ENCODE data around the gene NRXN3.

The NRXN3 gene

GRCh38 chr14:79044894-79045624, 874.9 kb downstream of the NRXN3 start:
- Mint-ChIP-seq H3K36me3 (ENCODE audit: low read depth) (no peaks in the 10 kb centered on the region), H3K27ac (no peak overlapping the region), H3K4me1 (ENCODE audit: low read depth) (peaks cover 6% of the 10 kb centered on the region), H3K4me3 (no peak overlapping the region), H3K27me3 (peaks cover 1% of the 10 kb centered on the region), H3K9me3 (peaks cover 15% of the 10 kb centered on the region)
- intact Hi-C loops (cut with micrococcal nuclease) = no loop called here

DNA sequence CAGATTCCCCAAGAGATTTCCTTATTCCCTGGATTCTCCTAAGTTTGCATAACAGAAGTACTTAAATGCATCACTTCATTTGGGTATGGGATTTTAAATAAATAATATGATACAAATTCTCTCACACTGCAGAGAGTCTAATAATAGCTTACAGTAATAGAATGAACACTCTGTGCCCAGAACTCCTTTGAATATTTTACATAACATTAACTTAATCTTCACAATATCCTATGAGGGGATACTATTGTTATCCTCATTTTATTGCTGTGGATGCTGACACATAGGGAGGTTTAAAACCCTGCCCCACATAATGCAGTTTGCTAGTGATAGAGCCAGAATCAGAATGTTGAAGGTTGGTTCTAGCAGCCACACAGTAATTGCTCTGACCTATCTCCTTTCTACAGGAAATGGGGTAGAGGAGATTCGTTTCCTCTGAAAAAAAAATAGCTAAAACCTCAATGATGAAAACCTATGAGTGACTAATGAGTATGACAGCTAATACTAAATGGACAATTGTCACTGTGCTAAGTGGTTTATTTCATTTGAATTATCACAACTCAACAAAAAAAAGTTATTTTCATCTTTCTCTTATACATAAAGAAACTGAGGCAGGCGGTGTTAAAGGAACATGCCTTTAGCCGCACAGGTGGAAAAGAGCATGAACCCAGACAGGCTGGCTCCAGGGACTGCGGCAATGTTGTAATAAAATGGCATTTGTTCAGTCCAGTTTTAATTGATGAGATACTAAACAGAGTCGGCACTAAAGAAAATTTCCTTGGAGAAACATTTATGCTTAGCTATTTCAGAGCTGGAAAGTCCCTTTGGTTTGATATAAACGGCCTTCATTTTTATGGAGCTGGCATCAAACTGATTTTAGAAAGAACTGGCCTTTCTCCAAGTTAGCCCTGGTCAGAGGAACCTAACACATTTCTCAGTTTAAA, 880.9 kb downstream of the NRXN3 start:
- H3K9me3 Mint-ChIP-seq = no peaks in the 10 kb centered on the region
- no peak overlapping the region for H3K4me3 Mint-ChIP-seq
- H3K27me3 Mint-ChIP-seq = peaks cover 5% of the 10 kb centered on the region
- intact Hi-C loops (cut with micrococcal nuclease) = no loop called here
- H3K36me3 Mint-ChIP-seq (ENCODE audit: low read depth) = no peaks in the 10 kb centered on the region
- H3K4me1 Mint-ChIP-seq (ENCODE audit: low read depth) = no peaks in the 10 kb centered on the region
- no peak overlapping the region for H3K27ac Mint-ChIP-seq

- H3K27me3 Mint-ChIP-seq = peaks cover 5% of the 10 kb centered on the region
- intact Hi-C loops (cut with micrococcal nuclease) = no loop called here
- no peak overlapping the region for H3K4me3 Mint-ChIP-seq
- no peak overlapping the region for H3K27ac Mint-ChIP-seq
- H3K9me3 Mint-ChIP-seq = no peaks in the 10 kb centered on the region
- H3K4me1 Mint-ChIP-seq (ENCODE audit: low read depth) = no peaks in the 10 kb centered on the region
- H3K36me3 Mint-ChIP-seq (ENCODE audit: low read depth) = no peaks in the 10 kb centered on the region
Observed at GRCh38 chr14:79051742-79052141, 881.6 kb downstream of the NRXN3 start.

DNA sequence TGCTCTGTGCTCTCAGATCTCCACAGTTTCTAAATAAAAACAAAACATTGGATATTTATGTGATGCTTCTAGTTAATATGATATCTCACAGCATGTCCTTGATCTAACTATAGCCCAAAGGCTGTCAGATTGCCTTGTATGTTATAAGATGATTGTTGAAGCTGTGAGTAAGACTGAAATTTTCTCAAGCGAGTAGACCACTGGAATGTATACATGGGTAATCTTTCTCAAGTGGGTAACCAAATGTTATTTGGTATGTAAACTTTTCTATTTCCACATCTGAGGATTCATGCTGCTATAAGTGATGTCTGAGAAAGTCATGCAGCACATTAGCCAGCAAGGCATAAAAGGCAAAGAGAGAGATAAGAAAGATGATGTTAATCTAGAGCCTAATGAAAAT, 886.7 kb downstream of the NRXN3 start:
- Mint-ChIP-seq H3K27ac (no peak overlapping the region), H3K4me1 (ENCODE audit: low read depth) (no peaks in the 10 kb centered on the region), H3K9me3 (peaks cover 17% of the 10 kb centered on the region), H3K36me3 (ENCODE audit: low read depth) (no peaks in the 10 kb centered on the region), H3K4me3 (no peak overlapping the region), H3K27me3 (peaks cover 19% of the 10 kb centered on the region)
- intact Hi-C loops (cut with micrococcal nuclease) = no loop called here

GRCh38 chr14:79057333-79057732, 887.2 kb downstream of the NRXN3 start:
- peaks cover 17% of the 10 kb centered on the region for H3K9me3 Mint-ChIP-seq
- H3K4me3 Mint-ChIP-seq = no peak overlapping the region
- no peak overlapping the region for H3K27ac Mint-ChIP-seq
- peaks cover 21% of the 10 kb centered on the region for H3K27me3 Mint-ChIP-seq
- H3K4me1 Mint-ChIP-seq (ENCODE audit: low read depth) = no peaks in the 10 kb centered on the region
- H3K36me3 Mint-ChIP-seq (ENCODE audit: low read depth) = no peaks in the 10 kb centered on the region
- intact Hi-C loops (cut with micrococcal nuclease) = no loop called here

- Mint-ChIP-seq H3K4me1 (ENCODE audit: low read depth) (peaks cover 6% of the 10 kb centered on the region), H3K4me3 (no peak overlapping the region), H3K9me3 (peaks cover 14% of the 10 kb centered on the region), H3K27me3 (peaks cover 43% of the 10 kb centered on the region), H3K36me3 (ENCODE audit: low read depth) (no peaks in the 10 kb centered on the region), H3K27ac (no peak overlapping the region)
- intact Hi-C loops (cut with micrococcal nuclease) = no loop called here
Observed at GRCh38 chr14:79062226-79062625, 892.1 kb downstream of the NRXN3 start.

DNA sequence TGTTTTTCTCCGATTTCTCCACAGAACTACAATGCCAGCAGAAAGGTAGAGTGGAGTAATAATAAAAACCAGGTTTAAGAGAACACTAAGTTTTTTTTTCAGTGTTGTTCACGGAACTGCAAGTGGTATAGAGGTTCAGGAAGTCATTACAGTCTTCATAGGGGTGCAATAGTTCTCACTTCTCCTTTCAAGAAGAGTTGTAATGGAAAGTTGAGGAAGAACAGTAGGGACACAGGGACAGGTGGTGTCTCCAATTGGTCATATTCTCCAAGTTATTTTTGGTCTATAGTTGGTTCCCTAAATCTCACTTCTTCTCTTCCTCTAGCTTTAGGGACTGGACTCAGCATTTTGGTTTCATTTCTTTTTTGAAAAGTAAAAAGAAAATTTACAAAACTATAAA, 894.0 kb downstream of the NRXN3 start:
- Mint-ChIP-seq H3K36me3 (ENCODE audit: low read depth) (no peaks in the 10 kb centered on the region), H3K4me3 (no peak overlapping the region), H3K4me1 (ENCODE audit: low read depth) (peaks cover 6% of the 10 kb centered on the region), H3K27ac (no peak overlapping the region), H3K27me3 (peaks cover 44% of the 10 kb centered on the region), H3K9me3 (no peaks in the 10 kb centered on the region)
- intact Hi-C loops (cut with micrococcal nuclease) = no loop called here

DNA sequence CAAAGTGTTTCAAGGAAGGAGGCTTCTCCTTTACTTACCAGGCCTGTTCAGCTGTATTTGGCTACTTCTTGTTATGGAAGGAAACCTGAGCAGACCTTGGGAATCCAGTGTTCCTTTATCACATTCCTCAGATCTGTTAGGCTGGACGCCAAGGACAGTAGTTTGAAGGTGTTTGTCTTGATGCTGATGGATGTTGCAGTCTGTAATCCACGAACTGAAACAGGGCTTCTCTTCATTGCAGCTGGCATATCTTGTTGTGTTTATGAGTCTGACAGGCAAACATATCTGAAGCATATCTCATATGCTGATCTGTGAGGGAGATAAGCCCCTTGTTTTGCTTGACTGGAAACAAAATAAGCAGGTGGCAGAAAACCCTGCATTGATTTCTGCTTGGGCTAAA, 904.3 kb downstream of the NRXN3 start:
- intact Hi-C loops (cut with micrococcal nuclease) = no loop called here
- Mint-ChIP-seq H3K27me3 (peaks cover 10% of the 10 kb centered on the region), H3K4me1 (ENCODE audit: low read depth) (no peaks in the 10 kb centered on the region), H3K27ac (no peak overlapping the region), H3K9me3 (no peaks in the 10 kb centered on the region), H3K36me3 (ENCODE audit: low read depth) (no peaks in the 10 kb centered on the region), H3K4me3 (no peak overlapping the region)

DNA sequence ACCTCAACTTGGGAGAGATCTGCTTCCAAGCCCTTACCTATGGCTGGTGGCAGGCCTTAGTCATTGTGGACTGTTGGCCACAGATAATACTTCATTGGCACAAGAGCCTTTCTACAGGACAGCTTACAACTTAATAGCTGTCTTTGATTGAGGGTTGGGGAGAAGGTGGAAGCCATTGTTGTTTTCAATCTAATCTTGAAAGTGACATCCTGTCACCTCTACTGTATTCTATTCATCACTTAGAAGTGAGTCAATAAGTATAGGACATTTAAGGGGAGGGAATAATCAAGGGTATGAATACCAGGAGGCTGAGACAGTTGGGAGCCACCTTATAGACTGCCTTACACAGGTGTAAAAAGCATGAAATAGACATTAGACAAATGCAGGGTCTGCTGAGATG, 906.3 kb downstream of the NRXN3 start:
- Mint-ChIP-seq H3K27ac (no peak overlapping the region), H3K4me3 (no peak overlapping the region), H3K36me3 (ENCODE audit: low read depth) (no peaks in the 10 kb centered on the region), H3K9me3 (no peaks in the 10 kb centered on the region), H3K4me1 (ENCODE audit: low read depth) (no peaks in the 10 kb centered on the region), H3K27me3 (peaks cover 5% of the 10 kb centered on the region)
- intact Hi-C loops (cut with micrococcal nuclease) = no loop called here

DNA sequence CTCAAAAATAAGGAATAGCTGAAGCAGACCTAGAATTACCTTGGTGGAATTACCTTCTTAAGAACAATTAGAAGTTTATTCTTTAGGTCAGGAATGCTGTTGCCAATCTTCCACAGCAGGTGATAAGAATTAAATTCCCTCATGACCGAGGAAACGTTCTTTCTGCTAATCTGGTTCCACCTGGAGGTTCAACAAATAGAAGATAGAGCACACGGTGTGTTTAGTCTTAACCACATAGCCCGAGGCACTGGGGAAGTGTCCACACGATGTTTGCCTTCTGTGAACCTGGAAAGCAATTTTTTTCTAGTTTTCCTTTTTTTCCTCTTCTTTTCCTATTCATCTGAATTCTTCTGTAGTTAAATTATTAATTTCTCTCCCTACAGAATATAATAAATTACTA, 906.9 kb downstream of the NRXN3 start:
- intact Hi-C loops (cut with micrococcal nuclease) = no loop called here
- Mint-ChIP-seq H3K9me3 (no peaks in the 10 kb centered on the region), H3K27ac (no peak overlapping the region), H3K4me1 (ENCODE audit: low read depth) (no peaks in the 10 kb centered on the region), H3K27me3 (peaks cover 4% of the 10 kb centered on the region), H3K36me3 (ENCODE audit: low read depth) (no peaks in the 10 kb centered on the region), H3K4me3 (no peak overlapping the region)

GRCh38 chr14:79080040-79080439, 909.9 kb downstream of the NRXN3 start:
- H3K9me3 Mint-ChIP-seq = no peaks in the 10 kb centered on the region
- no peak overlapping the region for H3K27ac Mint-ChIP-seq
- intact Hi-C loops (cut with micrococcal nuclease) = no loop called here
- H3K4me1 Mint-ChIP-seq (ENCODE audit: low read depth) = no peaks in the 10 kb centered on the region
- no peak overlapping the region for H3K4me3 Mint-ChIP-seq
- peaks cover 3% of the 10 kb centered on the region for H3K27me3 Mint-ChIP-seq
- H3K36me3 Mint-ChIP-seq (ENCODE audit: low read depth) = no peaks in the 10 kb centered on the region

DNA sequence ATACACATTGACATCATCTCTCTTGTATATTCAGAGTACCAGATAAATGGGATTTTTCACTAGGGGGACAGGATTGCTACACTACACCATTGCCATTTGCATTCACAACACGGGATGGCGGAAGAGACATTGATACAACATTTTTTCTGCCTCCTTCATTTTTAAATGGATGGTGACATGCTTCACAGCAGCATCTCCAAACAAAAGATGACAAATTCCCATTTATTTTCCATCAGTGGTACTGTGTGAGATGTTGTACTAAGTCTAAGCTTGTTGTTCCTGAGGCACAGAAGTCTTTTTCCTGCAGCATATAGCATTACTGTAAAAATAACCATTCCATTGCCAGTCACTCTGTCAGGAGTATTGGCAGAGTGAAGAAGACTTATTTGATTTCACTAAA, 912.7 kb downstream of the NRXN3 start:
- no peaks in the 10 kb centered on the region for H3K9me3 Mint-ChIP-seq
- no peak overlapping the region for H3K4me3 Mint-ChIP-seq
- no peaks in the 10 kb centered on the region for H3K4me1 Mint-ChIP-seq (ENCODE audit: low read depth)
- H3K27me3 Mint-ChIP-seq = peaks cover 3% of the 10 kb centered on the region
- no peak overlapping the region for H3K27ac Mint-ChIP-seq
- no peaks in the 10 kb centered on the region for H3K36me3 Mint-ChIP-seq (ENCODE audit: low read depth)
- intact Hi-C loops (cut with micrococcal nuclease) = no loop called here

GRCh38 chr14:79083356-79083755, 913.2 kb downstream of the NRXN3 start:
- H3K27me3 Mint-ChIP-seq = peaks cover 3% of the 10 kb centered on the region
- no peak overlapping the region for H3K27ac Mint-ChIP-seq
- no peaks in the 10 kb centered on the region for H3K9me3 Mint-ChIP-seq
- H3K4me3 Mint-ChIP-seq = no peak overlapping the region
- intact Hi-C loops (cut with micrococcal nuclease) = no loop called here
- H3K4me1 Mint-ChIP-seq (ENCODE audit: low read depth) = no peaks in the 10 kb centered on the region
- no peaks in the 10 kb centered on the region for H3K36me3 Mint-ChIP-seq (ENCODE audit: low read depth)

DNA sequence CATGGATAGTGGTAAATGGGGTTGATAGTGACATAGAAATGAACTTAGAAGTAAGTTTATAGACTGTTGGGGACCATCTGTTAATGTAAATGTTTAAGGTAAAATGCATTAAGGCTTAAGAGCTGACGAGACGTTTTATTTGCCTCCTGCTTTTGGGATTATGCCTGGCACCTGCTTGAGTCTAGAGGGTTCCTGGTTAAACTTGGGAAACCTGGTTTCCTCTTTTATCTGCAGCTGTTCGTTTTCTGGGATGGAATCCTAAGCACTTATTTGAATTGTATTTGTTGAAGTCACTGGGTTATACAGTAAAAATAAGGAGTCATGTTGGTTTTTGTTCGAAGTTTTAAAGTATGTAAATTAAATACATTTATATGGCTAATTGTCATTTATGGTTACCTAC, 914.7 kb downstream of the NRXN3 start:
- H3K4me3 Mint-ChIP-seq = no peak overlapping the region
- H3K4me1 Mint-ChIP-seq (ENCODE audit: low read depth) = no peaks in the 10 kb centered on the region
- intact Hi-C loops (cut with micrococcal nuclease) = no loop called here
- H3K27ac Mint-ChIP-seq = no peak overlapping the region
- peaks cover 3% of the 10 kb centered on the region for H3K27me3 Mint-ChIP-seq
- no peaks in the 10 kb centered on the region for H3K36me3 Mint-ChIP-seq (ENCODE audit: low read depth)
- no peaks in the 10 kb centered on the region for H3K9me3 Mint-ChIP-seq

Measured in dendritic cell treated with granulocyte-macrophage colony-stimulating factor and Interleukin-4, amounts not matched to agents 40 ng/mL and 50 ng/mL, for 4 days (primary cell).